K562 (cell line): ENCODE measurements around the gene HNMT. TPM values are rescaled to one million over a fixed set of nuclear protein-coding genes. Genes with fewer than 3 reads are reported as not detected.
"Not testable (repeated sequence)": the region's sequence is repeated elsewhere in the genome, so short reads cannot be mapped to it uniquely, and the experiment has no call there.

Experiments
- ATAC-seq: fragments of 200-7000 bp; cut with Tn5 transposase; 3 replicates; pipeline ENCODE4 v1.9.1; 2020; ENCODE audit warnings: moderate library complexity
- BruUV-seq: library from RNA; stranded (reverse); fragments of 400-500 nt; replicated peaks from 2 replicates; lab custom pipeline; 2021; lab: Mats Ljungman, UMichigan
- CTCF ChIA-PET: fragments of 300-600 bp; formaldehyde crosslinking; extraction: SDS; loops from one replicate; lab custom pipeline; 2021; ENCODE audit warnings: low intra/inter-chr PET ratio; lab: Yijun Ruan, JAX
- POLR2A ChIA-PET: fragments of 300-600, 350-650 bp; sonication (Branson Sonifier 250); formaldehyde crosslinking; extraction: SDS; loops from one replicate; lab custom pipeline; 2021; ENCODE audit warnings: antibody characterized with exemption, inconsistent platforms; lab: Yijun Ruan, JAX
- DNase-seq, 4 experiments: peaks; one replicate each; pipeline versions ENCODE4 v3.0.0 to v3.0.0-alpha.2; 2011 to 2018; ENCODE audit warnings: low spot score in 3 of 4, mixed read lengths in 3 of 4; ENCODE audit errors: extremely low read depth in 1 of 4
- FAIRE-seq: peaks from 2 replicates; lab custom pipeline; 2011; peaks lifted over from hg19 to GRCh38; lab: Jason Lieb, UNC
- H2AFZ ChIP-seq: 2 replicates; pipeline ENCODE4 v1.6.0; 2011; ENCODE audit warnings: low read depth, low read length, control low read depth, inconsistent platforms
- H3K27ac ChIP-seq: fragments of 200-600 bp; 3 replicates; pipeline ENCODE4 v1.8.0; 2011; ENCODE audit warnings: low read depth, mild to moderate bottlenecking, control low read depth, inconsistent platforms, low read length, moderate library complexity, mixed read lengths; ENCODE audit errors: extremely low read depth
- H3K27me3 ChIP-seq, 2 experiments: fragments of 300-600 bp in 1 of 2; 2 replicates in 1 of 2; 3 replicates in 1 of 2; pipeline versions ENCODE4 v1.6.0 to v1.8.0; 2011; ENCODE audit warnings: inconsistent platforms in 2 of 2, low read length in 2 of 2, mild to moderate bottlenecking in 1 of 2, mixed read lengths in 1 of 2, moderate library complexity in 1 of 2; ENCODE audit not compliant: control insufficient read depth in 2 of 2, insufficient read depth in 2 of 2
- H3K36me3 ChIP-seq: fragments of 300-600 bp; 3 replicates; pipeline ENCODE4 v1.8.0; 2011; ENCODE audit warnings: mild to moderate bottlenecking, low read length, inconsistent platforms; ENCODE audit not compliant: control insufficient read depth, insufficient read depth
- H3K4me1 ChIP-seq, 2 experiments: fragments of 200-600 bp in 1 of 2; replicated peaks in 1 of 2; 2 replicates in 1 of 2; 3 replicates in 1 of 2; pipeline versions ENCODE4 v1.5.1 to v1.8.0; 2011; ENCODE audit warnings: inconsistent platforms in 2 of 2, low read length in 2 of 2, mild to moderate bottlenecking in 1 of 2, mixed read lengths in 1 of 2, moderate library complexity in 1 of 2; ENCODE audit not compliant: control insufficient read depth in 2 of 2, insufficient read depth in 2 of 2
- H3K4me2 ChIP-seq: 2 replicates; pipeline ENCODE4 v1.6.1; 2011; ENCODE audit warnings: low read length, control low read depth, inconsistent platforms, mixed read lengths; ENCODE audit not compliant: insufficient read depth
- H3K4me3 ChIP-seq: fragments of 200-600 bp; sonication (generic), shearing (Covaris generic); 2 replicates; pipeline ENCODE4 v1.5.1; 2016; ENCODE audit warnings: control low read depth, inconsistent platforms
- H3K79me2 ChIP-seq: fragments of 200-600 bp; 3 replicates; pipeline ENCODE4 v1.8.0; 2011; ENCODE audit warnings: low read length, inconsistent platforms; ENCODE audit not compliant: control insufficient read depth, insufficient read depth
- H3K9ac ChIP-seq, 2 experiments: 2 replicates each; pipeline versions ENCODE4 v1.6.0 to v1.6.1; 2011; ENCODE audit warnings: low read depth in 2 of 2, low read length in 2 of 2, control low read depth in 1 of 2, inconsistent platforms in 1 of 2, mild to moderate bottlenecking in 1 of 2, mixed read lengths in 1 of 2; ENCODE audit not compliant: insufficient read depth in 1 of 2
- H3K9me1 ChIP-seq: one replicate; pipeline ENCODE4 v1.6.0; 2011; ENCODE audit warnings: inconsistent platforms, mild to moderate bottlenecking, low read length, moderate library complexity; ENCODE audit not compliant: control insufficient read depth, insufficient read depth
- H3K9me3 ChIP-seq: replicated peaks from 2 replicates; pipeline ENCODE4 v1.5.1; 2011; ENCODE audit warnings: low read depth, low read length, inconsistent platforms; ENCODE audit not compliant: control insufficient read depth, insufficient read depth
- H4K20me1 ChIP-seq: replicated peaks from 2 replicates; pipeline ENCODE4 v1.6.1; 2011; ENCODE audit warnings: low read length, inconsistent platforms, mixed read lengths; ENCODE audit not compliant: control insufficient read depth, insufficient read depth
- HDAC8 ChIP-seq: fragments of 450-650 bp; IDR thresholded peaks from 2 replicates; pipeline ENCODE4 v1.6.1; 2016; ENCODE audit warnings: mild to moderate bottlenecking, missing genetic modification characterization, moderate library complexity, missing compliant biosample characterization
- MAFF ChIP-seq: IDR thresholded peaks from 2 replicates; pipeline ENCODE4 v1.6.1; 2012; ENCODE audit warnings: low read length, improper control_type of control experiment
- SNAPC5 ChIP-seq: fragments of 250-450 bp; sonication (Bioruptor Pico); IDR thresholded peaks from 2 replicates; pipeline ENCODE4 v1.8.0; 2021; ENCODE audit warnings: moderate library complexity, mild to moderate bottlenecking, inconsistent platforms
- THRA ChIP-seq: fragments of 450-650 bp; IDR thresholded peaks from 2 replicates; pipeline ENCODE4 v1.6.1; 2017; ENCODE audit warnings: mild to moderate bottlenecking, moderate library complexity
- ZNF316 ChIP-seq: fragments of 450-650 bp; IDR thresholded peaks from 2 replicates; pipeline ENCODE4 v1.6.1; 2016
- WGBS: fragments of 100-300 bp; shearing (Covaris generic); methylation state at CpG from one replicate; pipeline ENCODE4 v1.1.6; 2016; ENCODE audit warnings: low coverage, mixed read lengths; ENCODE audit not compliant: insufficient coverage; ENCODE audit errors: missing lambda C conversion rate; 5-methylcytosine and 5-hydroxymethylcytosine counted together
- in situ Hi-C: fragments of 300-500 bp; cut with MboI; formaldehyde crosslinking; loops from 4 replicates; pipeline ENCODE4 v1.15.0; 2018; ENCODE audit warnings: inconsistent platforms, mixed read lengths
- intact Hi-C: fragments of 100-400 bp; cut with micrococcal nuclease; formaldehyde crosslinking; loops from 2 replicates; pipeline ENCODE4 v1.14.2; 2022
- polyA plus RNA-seq, 8 experiments: library from polyadenylated mRNA; depleted of rRNA in 4 of 8; stranded (reverse) in 5 of 8; unstranded in 3 of 8; fragments of >200 nt; fragmentation: Nextera tagmentation in 2 of 8; fragmentation: Illumina TruSeq in 1 of 8; extraction: Ambion mirVana in 2 of 8; extraction: Trizol in 1 of 8; gene quantifications; 2 replicates each; pipeline versions ENCODE4 v1.2.1 to v1.2.3, GENCODE V29; 2011 to 2014; ENCODE audit warnings: inconsistent platforms in 1 of 8, missing spikeins in 1 of 8
- total RNA-seq, 7 experiments: library from RNA; depleted of rRNA in 6 of 7; stranded (reverse); fragments of >200 nt in 6 of 7; fragmentation: Illumina TruSeq in 2 of 7; extraction: Trizol in 2 of 7; gene quantifications; 2 replicates each; pipeline versions ENCODE4 v1.2.1 to v1.2.3, GENCODE V29; 2011 to 2021; ENCODE audit warnings: low replicate concordance in 1 of 7

The HNMT gene
- total and polyA plus RNA-seq, 9 of the 15 experiments (the other 6 are each of a cell fraction or from before 2014, with no cell fraction given) = 3.1 to 10.9 (median 5.3) TPM

GRCh38 chr2:137921105-137921880, 43.0 kb upstream of the HNMT start:
- FAIRE-seq = no peak
- Histone ChIP-seq H3K27me3 (no peaks in the 10 kb centered on the region), H3K4me3 (no peak overlapping the region), H3K79me2 (no peaks in the 10 kb centered on the region), H3K4me2 (no peak overlapping the region), H4K20me1 (no peaks in the 10 kb centered on the region), H3K36me3 (no peaks in the 10 kb centered on the region), H2AFZ (no peak overlapping the region), H3K9me3 (no peaks in the 10 kb centered on the region), H3K9me1 (no peaks in the 10 kb centered on the region), H3K27ac (no peak overlapping the region), H3K9ac (no peak overlapping the region), H3K4me1 (no peaks in the 10 kb centered on the region)
- intact Hi-C loops (no loop called here), in situ Hi-C loops (no loop called here)
- WGBS = 9% methylated on average over 2 of the region's 2 CpGs
- TF ChIP-seq ZNF316 (peak; percentile 11; the same call in 1 of the 2 replicates), THRA (no peak), MAFF (peak; percentile 41; the same call in 1 of the 2 replicates), SNAPC5 (no peak), HDAC8 (no peak)
- no peak for DNase-seq
- CTCF ChIA-PET = no interaction called here
- POLR2A ChIA-PET = no interaction called here
- no peak for ATAC-seq
- BruUV-seq = no TSS peak

- H3K27ac ChIP-seq, H3K9me3 ChIP-seq, BruUV-seq, H3K9ac ChIP-seq, H3K4me2 ChIP-seq, POLR2A ChIA-PET, ATAC-seq, H3K79me2 ChIP-seq, H3K27me3 ChIP-seq, FAIRE-seq, CTCF ChIA-PET, in situ Hi-C loops, H3K36me3 ChIP-seq, H3K4me3 ChIP-seq, intact Hi-C loops, DNase-seq, H3K9me1 ChIP-seq, H3K4me1 ChIP-seq, H2AFZ ChIP-seq, H4K20me1 ChIP-seq: not testable (repeated sequence)
Observed at GRCh38 chr2:137922171-137922570, 42.1 kb upstream of the HNMT start.
